Spleen (tissue), 11 donors: ENCODE data around the gene ITPRID2. TPM values are rescaled to one million over a fixed set of nuclear protein-coding genes. Genes with fewer than 3 reads are reported as not detected.

Experiments used
- DNase-seq: peaks from one replicate; pipeline ENCODE4 v3.0.0-alpha.2; 2020
- H3K27ac ChIP-seq, 8 donors: fragments of 200-600 bp; sonication (generic) in 7 of 8; 1 replicate in 4 of 8; 2 replicates in 4 of 8; pipeline versions ENCODE4 v1.5.0 to v1.8.0; 2016 to 2021; ENCODE audit warnings: inconsistent platforms in 4 of 8, mild to moderate bottlenecking in 4 of 8, moderate library complexity in 1 of 8
- H3K27me3 ChIP-seq, 7 donors: fragments of 200-600 bp; sonication (generic) in 6 of 7; replicated peaks in 1 of 7; 1 replicate in 4 of 7; 2 replicates in 3 of 7; pipeline versions ENCODE4 v1.5.0 to v1.8.0; 2016 to 2021; ENCODE audit warnings: inconsistent platforms in 3 of 7, mild to moderate bottlenecking in 1 of 7
- H3K36me3 ChIP-seq, 6 donors: fragments of 200-600 bp; sonication (generic) in 5 of 6; 1 replicate in 4 of 6; 2 replicates in 2 of 6; pipeline versions ENCODE4 v1.5.0 to v1.8.0; 2016 to 2021; ENCODE audit warnings: inconsistent platforms in 2 of 6
- H3K4me1 ChIP-seq, 6 donors: fragments of 200-600 bp; sonication (generic) in 5 of 6; 1 replicate in 3 of 6; 2 replicates in 3 of 6; pipeline versions ENCODE4 v1.5.0 to v1.8.0; 2016 to 2021; ENCODE audit warnings: inconsistent platforms in 3 of 6
- H3K4me3 ChIP-seq, 8 donors: fragments of 200-600 bp; sonication (generic) in 7 of 8; 1 replicate in 4 of 8; 2 replicates in 4 of 8; pipeline versions ENCODE4 v1.5.0 to v1.8.0; 2016 to 2021; ENCODE audit warnings: inconsistent platforms in 4 of 8, mild to moderate bottlenecking in 4 of 8, moderate library complexity in 2 of 8
- H3K9me3 ChIP-seq, 8 donors: fragments of 200-600 bp; sonication (generic) in 7 of 8; 1 replicate in 4 of 8; 2 replicates in 4 of 8; pipeline versions ENCODE4 v1.5.0 to v1.8.0; 2016 to 2021; ENCODE audit warnings: inconsistent platforms in 4 of 8
- POLR2A ChIP-seq, 3 donors: fragments of 450-650 bp; IDR thresholded peaks; one replicate each; pipeline ENCODE4 v1.5.1; 2017; ENCODE audit warnings: antibody characterized with exemption in 3 of 3, mild to moderate bottlenecking in 1 of 3
- POLR2AphosphoS5 ChIP-seq, 3 donors: sonication (generic); formaldehyde crosslinking; IDR thresholded peaks; one replicate each; pipeline ENCODE4 v1.5.1; 2017; ENCODE audit warnings: antibody characterized with exemption in 3 of 3
- WGBS, 5 donors: extraction: QIAGEN DNeasy Blood & Tissue Kit in 3 of 5; methylation state at CpG; one replicate each; pipeline versions ENCODE4 v1.1.5 to v1.1.7; 2013 to 2018; 5-methylcytosine and 5-hydroxymethylcytosine counted together
- intact Hi-C: fragments of 100-400 bp; cut with DNase I; formaldehyde crosslinking; loops from one replicate; pipeline ENCODE4 v1.15.0; 2023; ENCODE audit warnings: low total_unique reads
- polyA plus RNA-seq, 3 donors: library from polyadenylated mRNA; stranded (reverse); fragments of 200-250 nt; gene quantifications; one replicate each; pipeline ENCODE4 v1.2.1, GENCODE V29; 2013
- total RNA-seq, 7 donors: library from RNA; depleted of rRNA in 3 of 7; stranded (reverse); fragments of >200 nt in 3 of 7; fragmentation: NEBNext Ultra II Directional in 4 of 7; extraction: Animal tissue kit (Norgen Biotek cat#: 25700) in 4 of 7; gene quantifications; one replicate each; pipeline versions ENCODE4 v1.1.0 to v1.2.1, GENCODE V29; 2016 to 2021
- TF ChIP-seq, protein P1 (sequence below), 11 experiments: fragments of 200-600 bp in 7 of 11; fragments of 450-650 bp in 4 of 11; sonication (generic) in 4 of 11; IDR thresholded peaks in 8 of 11; conservative IDR thresholded peaks in 3 of 11; 1 replicate in 7 of 11; 2 replicates in 4 of 11; pipeline versions ENCODE4 v1.4.0 to v1.8.0; 2016 to 2021; ENCODE audit warnings: antibody characterized with exemption in 11 of 11, inconsistent platforms in 4 of 11, mild to moderate bottlenecking in 1 of 11
- donor health status: healthy with polysubstance abuse.
- donor health status: DM: no; HTN: no; CAD: no; lungs with moderate emphysema.
- donor health status: DM: no; HTN: no; CAD: no.
- donor health status: Bipolar disorder and iron deficiency.
- donor health status: healthy.
- donor health status: DM: no; HTN: no; CAD: no.
- donor health status: DM: yes; HTN: yes; CAD: no.

Gene ITPRID2
- total and polyA plus RNA-seq, 10 donors = 18.0 to 230 (median 120) TPM

DNA sequence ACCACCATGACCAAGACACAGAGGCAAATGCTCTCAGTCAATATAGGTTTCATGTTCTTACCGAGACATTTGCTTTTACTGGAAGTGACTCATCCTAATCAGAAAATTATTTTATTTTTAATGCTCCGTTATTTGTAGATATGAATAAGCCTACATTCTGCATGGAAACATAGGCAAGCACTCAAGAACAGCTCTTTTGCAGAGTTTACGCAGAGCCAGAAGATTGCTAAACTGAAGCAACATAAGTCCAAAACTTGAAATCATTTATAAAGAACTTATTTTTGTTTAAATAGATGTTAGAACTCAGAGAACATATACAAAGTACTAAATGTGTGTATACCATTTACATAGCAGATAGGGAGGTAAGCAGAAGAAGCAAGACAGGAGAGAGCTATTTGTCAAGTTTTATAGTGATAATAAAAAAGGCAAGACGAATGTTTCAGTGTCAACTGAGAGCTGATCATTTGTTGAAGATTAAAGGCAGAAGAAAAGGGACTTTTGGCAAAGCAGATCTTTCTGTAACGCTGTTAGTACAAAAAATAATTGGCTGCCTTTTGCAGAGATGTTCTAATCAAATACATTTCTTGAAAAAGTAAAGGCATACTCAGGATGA is 81.7 kb downstream of the ITPRID2 start:
- no peaks in the 10 kb centered on the region for H3K4me1 ChIP-seq
- H3K9me3 ChIP-seq = peaks cover 0 to 5% (median 0%) of the 10 kb centered on the region in 8 donors
- no peak for DNase-seq
- intact Hi-C loops = no loop called here
- no peak for TF ChIP-seq POLR2AphosphoS5 (IDR thresholded peaks at IDR 0.05)
- no peaks in the 10 kb centered on the region for H3K36me3 ChIP-seq
- H3K27ac ChIP-seq = no peak overlapping the region
- no peaks in the 10 kb centered on the region for H3K27me3 ChIP-seq
- WGBS, 5 donors = 77 to 90% (median 85%) methylated on average over 5 of the region's 5 CpGs
- H3K4me3 ChIP-seq = no peak overlapping the region

DNA sequence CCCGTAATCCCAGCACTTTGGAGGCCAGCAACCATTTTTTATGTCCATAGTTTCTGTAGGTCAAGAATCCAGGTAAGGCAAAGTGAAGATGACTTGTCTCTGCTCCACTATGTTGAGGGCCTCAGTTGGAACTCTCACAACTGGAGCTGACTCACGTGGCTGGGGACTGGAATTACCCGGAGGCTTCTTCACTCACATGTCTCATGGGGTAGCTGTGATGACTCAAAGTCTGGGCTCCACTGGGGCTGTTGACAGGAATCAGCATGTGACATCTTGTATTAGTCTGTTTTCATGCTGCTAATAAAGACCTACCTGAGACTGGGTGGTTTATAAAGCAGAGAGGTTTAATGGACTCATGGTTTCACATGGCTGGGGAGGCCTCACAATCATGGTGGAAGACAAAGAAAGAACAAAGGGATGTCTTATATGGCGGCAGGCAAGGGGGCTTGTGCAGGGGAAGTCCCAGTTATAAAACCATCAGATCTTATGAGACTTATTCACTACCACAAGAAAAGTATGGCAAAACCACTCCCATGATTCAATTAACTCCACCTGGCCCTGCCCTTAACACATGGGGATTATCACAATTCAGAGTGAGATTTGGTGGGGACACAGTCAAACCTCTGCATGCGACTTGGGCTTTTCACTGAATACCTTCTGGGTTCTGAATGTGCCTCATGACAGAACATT is 86.3 kb downstream of the ITPRID2 start:
- no peak for TF ChIP-seq POLR2AphosphoS5 (IDR thresholded peaks at IDR 0.05)
- no peak for TF ChIP-seq POLR2A (IDR thresholded peaks at IDR 0.05)
- TF ChIP-seq, protein P1, sequence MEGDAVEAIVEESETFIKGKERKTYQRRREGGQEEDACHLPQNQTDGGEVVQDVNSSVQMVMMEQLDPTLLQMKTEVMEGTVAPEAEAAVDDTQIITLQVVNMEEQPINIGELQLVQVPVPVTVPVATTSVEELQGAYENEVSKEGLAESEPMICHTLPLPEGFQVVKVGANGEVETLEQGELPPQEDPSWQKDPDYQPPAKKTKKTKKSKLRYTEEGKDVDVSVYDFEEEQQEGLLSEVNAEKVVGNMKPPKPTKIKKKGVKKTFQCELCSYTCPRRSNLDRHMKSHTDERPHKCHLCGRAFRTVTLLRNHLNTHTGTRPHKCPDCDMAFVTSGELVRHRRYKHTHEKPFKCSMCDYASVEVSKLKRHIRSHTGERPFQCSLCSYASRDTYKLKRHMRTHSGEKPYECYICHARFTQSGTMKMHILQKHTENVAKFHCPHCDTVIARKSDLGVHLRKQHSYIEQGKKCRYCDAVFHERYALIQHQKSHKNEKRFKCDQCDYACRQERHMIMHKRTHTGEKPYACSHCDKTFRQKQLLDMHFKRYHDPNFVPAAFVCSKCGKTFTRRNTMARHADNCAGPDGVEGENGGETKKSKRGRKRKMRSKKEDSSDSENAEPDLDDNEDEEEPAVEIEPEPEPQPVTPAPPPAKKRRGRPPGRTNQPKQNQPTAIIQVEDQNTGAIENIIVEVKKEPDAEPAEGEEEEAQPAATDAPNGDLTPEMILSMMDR (IDR thresholded peaks at IDR 0.05 in 8 of 11, conservative IDR thresholded peaks at IDR 0.05 in 3 of 11) = no peak
- H3K4me3 ChIP-seq = no peak overlapping the region
- H3K9me3 ChIP-seq = no peaks in the 10 kb centered on the region
- no peak overlapping the region for H3K27ac ChIP-seq
- WGBS, 5 donors = 67 to 90% (median 84%) methylated on average over 5 of the region's 5 CpGs
- no peak for DNase-seq
- no peaks in the 10 kb centered on the region for H3K36me3 ChIP-seq
- H3K4me1 ChIP-seq = no peaks in the 10 kb centered on the region
- H3K27me3 ChIP-seq = no peaks in the 10 kb centered on the region
- intact Hi-C loops = no loop called here

DNA sequence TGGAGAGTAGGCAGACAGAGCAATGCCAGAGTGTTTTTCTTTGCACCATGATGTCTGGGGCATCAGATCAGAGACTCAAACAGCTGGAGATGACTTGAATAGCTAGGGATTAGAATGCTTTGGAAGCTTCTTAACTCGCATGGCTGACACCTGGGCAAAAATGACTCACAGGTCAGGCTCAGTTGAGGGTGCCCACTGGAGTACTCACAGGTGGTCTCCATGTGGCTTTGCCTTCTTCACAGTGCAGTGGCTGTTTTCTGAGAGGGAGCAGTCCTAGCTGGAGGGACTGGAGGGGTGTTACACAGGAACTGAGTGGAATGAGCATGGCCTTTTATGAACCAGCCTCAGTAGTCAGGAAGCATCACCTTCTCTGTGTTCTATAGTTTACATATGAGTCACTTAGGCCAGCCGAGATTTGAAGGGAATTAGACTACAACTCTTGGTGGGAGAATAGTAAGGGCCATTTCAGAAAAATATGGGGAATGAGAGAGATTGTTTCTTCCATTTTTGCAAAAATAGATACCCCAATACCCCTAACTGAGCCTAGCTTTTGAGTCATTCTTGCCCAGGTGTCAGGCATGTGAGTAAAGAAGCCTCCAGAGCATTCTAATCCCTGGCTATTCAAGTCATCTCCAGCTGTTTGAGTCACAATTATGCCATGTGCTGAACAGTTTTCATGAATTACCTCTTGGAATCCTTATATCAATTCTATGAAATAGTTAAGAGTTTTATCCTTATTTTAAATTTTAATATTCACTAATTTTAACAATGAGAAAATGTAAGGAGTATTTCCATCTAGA is 87.0 kb downstream of the ITPRID2 start:
- H3K9me3 ChIP-seq = no peaks in the 10 kb centered on the region
- no peak overlapping the region for H3K27ac ChIP-seq
- no peaks in the 10 kb centered on the region for H3K27me3 ChIP-seq
- intact Hi-C loops = no loop called here
- TF ChIP-seq, protein P1 (IDR thresholded peaks at IDR 0.05 in 8 of 11, conservative IDR thresholded peaks at IDR 0.05 in 3 of 11) = no peak
- TF ChIP-seq POLR2A (IDR thresholded peaks at IDR 0.05) (no peak), POLR2AphosphoS5 (IDR thresholded peaks at IDR 0.05) (no peak)
- H3K4me3 ChIP-seq = no peak overlapping the region
- no peaks in the 10 kb centered on the region for H3K36me3 ChIP-seq
- 62 to 88% (median 80%) methylated on average over 2 of the region's 2 CpGs for WGBS, 5 donors
- no peak for DNase-seq
- H3K4me1 ChIP-seq = no peaks in the 10 kb centered on the region

Other genes with a start within 250 kb of the ITPRID2 start
- 1 to 10 TPM in 1 of 7 donors, under 1 TPM in 6; 0.27 to 1.4 (median 0.60) TPM for gene CERKL, start 234.6 kb upstream of the ITPRID2 start, total RNA-seq
- gene CERKL, start 234.6 kb upstream of the ITPRID2 start, polyA plus RNA-seq = 1 to 10 TPM; 1.7 to 2.3 (median 1.9) TPM
- gene NEUROD1, start 211.2 kb upstream of the ITPRID2 start, total RNA-seq = not detected
- under 1 TPM in 1 of 3 donors, not detected in 2; 0.10 TPM for gene NEUROD1, start 211.2 kb upstream of the ITPRID2 start, polyA plus RNA-seq
- gene PPP1R1C, start 94.1 kb downstream of the ITPRID2 start, total RNA-seq = under 1 TPM in 2 of 7 donors, not detected in 5; 0.27 to 0.32 TPM
- under 1 TPM; 0.24 to 0.48 (median 0.48) TPM for gene PPP1R1C, start 94.1 kb downstream of the ITPRID2 start, polyA plus RNA-seq